ENCODE measurements around the gene ANKRD10. TPM values are rescaled to one million over a fixed set of nuclear protein-coding genes. Genes with fewer than 3 reads are reported as not detected.

ANKRD10 gene
- total and polyA plus RNA-seq, 2 experiments from 2014 or later = 250 to 277 TPM

DNA sequence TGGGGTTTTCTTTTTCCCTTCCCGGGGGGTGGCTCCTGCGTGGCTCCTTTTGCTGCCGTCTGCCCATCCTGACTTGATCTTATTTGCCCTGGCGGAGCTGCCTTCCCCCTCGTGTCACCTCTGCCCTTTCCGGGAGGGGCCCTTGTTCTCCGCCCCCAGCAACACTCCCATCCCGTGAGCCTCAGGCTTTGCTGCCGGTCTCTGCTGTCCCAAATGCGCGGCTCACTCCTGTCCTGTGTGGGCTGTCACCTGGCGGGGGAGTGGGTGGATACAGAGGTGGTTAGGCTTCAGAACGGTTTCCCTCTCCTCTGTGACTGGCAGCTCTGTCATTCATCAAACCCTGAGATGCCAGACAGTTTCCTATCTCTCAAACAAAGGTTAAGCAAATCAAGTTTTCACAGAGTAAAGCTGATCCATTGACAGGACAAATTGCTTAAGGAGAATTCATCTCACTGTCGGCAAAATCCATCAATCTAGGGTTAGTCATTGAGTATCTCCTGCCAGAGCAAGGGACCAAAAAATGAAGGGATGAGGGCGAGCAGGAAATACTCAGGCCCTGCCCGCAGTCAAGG is 84.0 kb downstream of the ANKRD10 start:
- Mint-ChIP-seq H3K27me3 (ENCODE audit: insufficient read depth, low read depth, poor library complexity) (peaks cover 6% of the 10 kb centered on the region), H3K9me3 (peaks cover 2% of the 10 kb centered on the region; the same call in 1 of the 3 replicates), H3K36me3 (ENCODE audit: low read depth) (no peaks in the 10 kb centered on the region), H3K4me3 (no peak overlapping the region), H3K4me1 (peaks cover 2% of the 10 kb centered on the region; the same call in 2 of the 3 replicates), H3K27ac (no peak overlapping the region)
- no peaks in the 10 kb centered on the region for H3K27me3 ChIP-seq (ENCODE audit: insufficient read depth)
- no peaks in the 10 kb centered on the region for H3K36me3 ChIP-seq (ENCODE audit: insufficient read depth)
- no peaks in the 10 kb centered on the region for H4K20me1 ChIP-seq (replicated peaks; ENCODE audit: insufficient read depth)
- no peak overlapping the region for H2AFZ ChIP-seq
- H3K9me2 ChIP-seq (ENCODE audit: insufficient read depth) = peaks cover 16% of the 10 kb centered on the region; the same call in 1 of the 2 replicates
- no peak overlapping the region for H3K4me3 ChIP-seq
- no peaks in the 10 kb centered on the region for H3K4me1 ChIP-seq (ENCODE audit: insufficient read depth)
- no peaks in the 10 kb centered on the region for H3K79me2 ChIP-seq (replicated peaks; ENCODE audit: insufficient read depth)
- TF ChIP-seq, protein P1, sequence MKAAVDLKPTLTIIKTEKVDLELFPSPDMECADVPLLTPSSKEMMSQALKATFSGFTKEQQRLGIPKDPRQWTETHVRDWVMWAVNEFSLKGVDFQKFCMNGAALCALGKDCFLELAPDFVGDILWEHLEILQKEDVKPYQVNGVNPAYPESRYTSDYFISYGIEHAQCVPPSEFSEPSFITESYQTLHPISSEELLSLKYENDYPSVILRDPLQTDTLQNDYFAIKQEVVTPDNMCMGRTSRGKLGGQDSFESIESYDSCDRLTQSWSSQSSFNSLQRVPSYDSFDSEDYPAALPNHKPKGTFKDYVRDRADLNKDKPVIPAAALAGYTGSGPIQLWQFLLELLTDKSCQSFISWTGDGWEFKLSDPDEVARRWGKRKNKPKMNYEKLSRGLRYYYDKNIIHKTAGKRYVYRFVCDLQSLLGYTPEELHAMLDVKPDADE (IDR thresholded peaks at IDR 0.05) = no peak
- TF ChIP-seq EZH2phosphoT487 (IDR thresholded peaks at IDR 0.05; ENCODE audit: unreplicated experiment) (no peak), POLR2AphosphoS5 (IDR thresholded peaks at IDR 0.05; ENCODE audit: low read depth) (no peak), CREB1 (CRISPR knock-in tag; IDR thresholded peaks at IDR 0.05; ENCODE audit: low read depth) (no peak), EZH2 (IDR thresholded peaks at IDR 0.05; ENCODE audit: low read depth, unreplicated experiment) (no peak), ZNF114 (CRISPR knock-in tag; IDR thresholded peaks at IDR 0.05) (no peak), STAT1 (IDR thresholded peaks at IDR 0.05; ENCODE audit: unreplicated experiment) (no peak), ZNF331 (CRISPR knock-in tag; IDR thresholded peaks at IDR 0.05; ENCODE audit: low read depth) (no peak), JUNB (IDR thresholded peaks at IDR 0.05; ENCODE audit: unreplicated experiment) (no peak)
- TF ChIP-seq, protein P2, sequence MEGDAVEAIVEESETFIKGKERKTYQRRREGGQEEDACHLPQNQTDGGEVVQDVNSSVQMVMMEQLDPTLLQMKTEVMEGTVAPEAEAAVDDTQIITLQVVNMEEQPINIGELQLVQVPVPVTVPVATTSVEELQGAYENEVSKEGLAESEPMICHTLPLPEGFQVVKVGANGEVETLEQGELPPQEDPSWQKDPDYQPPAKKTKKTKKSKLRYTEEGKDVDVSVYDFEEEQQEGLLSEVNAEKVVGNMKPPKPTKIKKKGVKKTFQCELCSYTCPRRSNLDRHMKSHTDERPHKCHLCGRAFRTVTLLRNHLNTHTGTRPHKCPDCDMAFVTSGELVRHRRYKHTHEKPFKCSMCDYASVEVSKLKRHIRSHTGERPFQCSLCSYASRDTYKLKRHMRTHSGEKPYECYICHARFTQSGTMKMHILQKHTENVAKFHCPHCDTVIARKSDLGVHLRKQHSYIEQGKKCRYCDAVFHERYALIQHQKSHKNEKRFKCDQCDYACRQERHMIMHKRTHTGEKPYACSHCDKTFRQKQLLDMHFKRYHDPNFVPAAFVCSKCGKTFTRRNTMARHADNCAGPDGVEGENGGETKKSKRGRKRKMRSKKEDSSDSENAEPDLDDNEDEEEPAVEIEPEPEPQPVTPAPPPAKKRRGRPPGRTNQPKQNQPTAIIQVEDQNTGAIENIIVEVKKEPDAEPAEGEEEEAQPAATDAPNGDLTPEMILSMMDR (conservative IDR thresholded peaks at IDR 0.05; ENCODE audit: low read depth in 2 of 2) = no peak
- TF ChIP-seq, protein P3, sequence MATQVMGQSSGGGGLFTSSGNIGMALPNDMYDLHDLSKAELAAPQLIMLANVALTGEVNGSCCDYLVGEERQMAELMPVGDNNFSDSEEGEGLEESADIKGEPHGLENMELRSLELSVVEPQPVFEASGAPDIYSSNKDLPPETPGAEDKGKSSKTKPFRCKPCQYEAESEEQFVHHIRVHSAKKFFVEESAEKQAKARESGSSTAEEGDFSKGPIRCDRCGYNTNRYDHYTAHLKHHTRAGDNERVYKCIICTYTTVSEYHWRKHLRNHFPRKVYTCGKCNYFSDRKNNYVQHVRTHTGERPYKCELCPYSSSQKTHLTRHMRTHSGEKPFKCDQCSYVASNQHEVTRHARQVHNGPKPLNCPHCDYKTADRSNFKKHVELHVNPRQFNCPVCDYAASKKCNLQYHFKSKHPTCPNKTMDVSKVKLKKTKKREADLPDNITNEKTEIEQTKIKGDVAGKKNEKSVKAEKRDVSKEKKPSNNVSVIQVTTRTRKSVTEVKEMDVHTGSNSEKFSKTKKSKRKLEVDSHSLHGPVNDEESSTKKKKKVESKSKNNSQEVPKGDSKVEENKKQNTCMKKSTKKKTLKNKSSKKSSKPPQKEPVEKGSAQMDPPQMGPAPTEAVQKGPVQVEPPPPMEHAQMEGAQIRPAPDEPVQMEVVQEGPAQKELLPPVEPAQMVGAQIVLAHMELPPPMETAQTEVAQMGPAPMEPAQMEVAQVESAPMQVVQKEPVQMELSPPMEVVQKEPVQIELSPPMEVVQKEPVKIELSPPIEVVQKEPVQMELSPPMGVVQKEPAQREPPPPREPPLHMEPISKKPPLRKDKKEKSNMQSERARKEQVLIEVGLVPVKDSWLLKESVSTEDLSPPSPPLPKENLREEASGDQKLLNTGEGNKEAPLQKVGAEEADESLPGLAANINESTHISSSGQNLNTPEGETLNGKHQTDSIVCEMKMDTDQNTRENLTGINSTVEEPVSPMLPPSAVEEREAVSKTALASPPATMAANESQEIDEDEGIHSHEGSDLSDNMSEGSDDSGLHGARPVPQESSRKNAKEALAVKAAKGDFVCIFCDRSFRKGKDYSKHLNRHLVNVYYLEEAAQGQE (IDR thresholded peaks at IDR 0.05; ENCODE audit: unreplicated experiment) = no peak
- TF ChIP-seq, protein P4, sequence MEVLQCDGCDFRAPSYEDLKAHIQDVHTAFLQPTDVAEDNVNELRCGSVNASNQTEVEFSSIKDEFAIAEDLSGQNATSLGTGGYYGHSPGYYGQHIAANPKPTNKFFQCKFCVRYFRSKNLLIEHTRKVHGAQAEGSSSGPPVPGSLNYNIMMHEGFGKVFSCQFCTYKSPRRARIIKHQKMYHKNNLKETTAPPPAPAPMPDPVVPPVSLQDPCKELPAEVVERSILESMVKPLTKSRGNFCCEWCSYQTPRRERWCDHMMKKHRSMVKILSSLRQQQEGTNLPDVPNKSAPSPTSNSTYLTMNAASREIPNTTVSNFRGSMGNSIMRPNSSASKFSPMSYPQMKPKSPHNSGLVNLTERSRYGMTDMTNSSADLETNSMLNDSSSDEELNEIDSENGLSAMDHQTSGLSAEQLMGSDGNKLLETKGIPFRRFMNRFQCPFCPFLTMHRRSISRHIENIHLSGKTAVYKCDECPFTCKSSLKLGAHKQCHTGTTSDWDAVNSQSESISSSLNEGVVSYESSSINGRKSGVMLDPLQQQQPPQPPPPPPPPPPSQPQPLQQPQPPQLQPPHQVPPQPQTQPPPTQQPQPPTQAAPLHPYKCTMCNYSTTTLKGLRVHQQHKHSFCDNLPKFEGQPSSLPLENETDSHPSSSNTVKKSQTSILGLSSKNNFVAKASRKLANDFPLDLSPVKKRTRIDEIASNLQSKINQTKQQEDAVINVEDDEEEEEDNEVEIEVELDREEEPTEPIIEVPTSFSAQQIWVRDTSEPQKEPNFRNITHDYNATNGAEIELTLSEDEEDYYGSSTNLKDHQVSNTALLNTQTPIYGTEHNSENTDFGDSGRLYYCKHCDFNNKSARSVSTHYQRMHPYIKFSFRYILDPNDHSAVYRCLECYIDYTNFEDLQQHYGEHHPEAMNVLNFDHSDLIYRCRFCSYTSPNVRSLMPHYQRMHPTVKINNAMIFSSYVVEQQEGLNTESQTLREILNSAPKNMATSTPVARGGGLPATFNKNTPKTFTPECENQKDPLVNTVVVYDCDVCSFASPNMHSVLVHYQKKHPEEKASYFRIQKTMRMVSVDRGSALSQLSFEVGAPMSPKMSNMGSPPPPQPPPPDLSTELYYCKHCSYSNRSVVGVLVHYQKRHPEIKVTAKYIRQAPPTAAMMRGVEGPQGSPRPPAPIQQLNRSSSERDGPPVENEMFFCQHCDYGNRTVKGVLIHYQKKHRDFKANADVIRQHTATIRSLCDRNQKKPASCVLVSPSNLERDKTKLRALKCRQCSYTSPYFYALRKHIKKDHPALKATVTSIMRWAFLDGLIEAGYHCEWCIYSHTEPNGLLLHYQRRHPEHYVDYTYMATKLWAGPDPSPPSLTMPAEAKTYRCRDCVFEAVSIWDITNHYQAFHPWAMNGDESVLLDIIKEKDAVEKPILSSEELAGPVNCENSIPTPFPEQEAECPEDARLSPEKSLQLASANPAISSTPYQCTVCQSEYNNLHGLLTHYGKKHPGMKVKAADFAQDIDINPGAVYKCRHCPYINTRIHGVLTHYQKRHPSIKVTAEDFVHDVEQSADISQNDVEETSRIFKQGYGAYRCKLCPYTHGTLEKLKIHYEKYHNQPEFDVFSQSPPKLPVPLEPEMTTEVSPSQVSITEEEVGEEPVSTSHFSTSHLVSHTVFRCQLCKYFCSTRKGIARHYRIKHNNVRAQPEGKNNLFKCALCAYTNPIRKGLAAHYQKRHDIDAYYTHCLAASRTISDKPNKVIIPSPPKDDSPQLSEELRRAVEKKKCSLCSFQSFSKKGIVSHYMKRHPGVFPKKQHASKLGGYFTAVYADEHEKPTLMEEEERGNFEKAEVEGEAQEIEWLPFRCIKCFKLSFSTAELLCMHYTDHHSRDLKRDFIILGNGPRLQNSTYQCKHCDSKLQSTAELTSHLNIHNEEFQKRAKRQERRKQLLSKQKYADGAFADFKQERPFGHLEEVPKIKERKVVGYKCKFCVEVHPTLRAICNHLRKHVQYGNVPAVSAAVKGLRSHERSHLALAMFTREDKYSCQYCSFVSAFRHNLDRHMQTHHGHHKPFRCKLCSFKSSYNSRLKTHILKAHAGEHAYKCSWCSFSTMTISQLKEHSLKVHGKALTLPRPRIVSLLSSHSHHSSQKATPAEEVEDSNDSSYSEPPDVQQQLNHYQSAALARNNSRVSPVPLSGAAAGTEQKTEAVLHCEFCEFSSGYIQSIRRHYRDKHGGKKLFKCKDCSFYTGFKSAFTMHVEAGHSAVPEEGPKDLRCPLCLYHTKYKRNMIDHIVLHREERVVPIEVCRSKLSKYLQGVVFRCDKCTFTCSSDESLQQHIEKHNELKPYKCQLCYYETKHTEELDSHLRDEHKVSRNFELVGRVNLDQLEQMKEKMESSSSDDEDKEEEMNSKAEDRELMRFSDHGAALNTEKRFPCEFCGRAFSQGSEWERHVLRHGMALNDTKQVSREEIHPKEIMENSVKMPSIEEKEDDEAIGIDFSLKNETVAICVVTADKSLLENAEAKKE (CRISPR knock-in tag; IDR thresholded peaks at IDR 0.05) = no peak
- H3F3A ChIP-seq (replicated peaks; ENCODE audit: low read depth) = no peaks in the 10 kb centered on the region
- DNase-seq (ENCODE audit: low spot score) (no peak), ATAC-seq (no peak)
- no peak overlapping the region for H3K27ac ChIP-seq (ENCODE audit: low read depth)
- no peak overlapping the region for H3K4me2 ChIP-seq
